K562 (cell line): Measurements from ENCODE around the gene HNRNPLL. TPM values are rescaled to one million over a fixed set of nuclear protein-coding genes. Genes with fewer than 3 reads are reported as not detected.

ENCODE experiments used
- CBFA2T3 ChIP-seq: fragments of 450-650 bp; IDR thresholded peaks from 2 replicates; pipeline ENCODE4 v1.6.1; 2017
- ID3 ChIP-seq, 2 experiments: fragments of 250-450 bp in 1 of 2; fragments of 450-650 bp in 1 of 2; sonication (Bioruptor Pico) in 1 of 2; IDR thresholded peaks; 2 replicates each; pipeline versions ENCODE4 v1.6.1 to v1.8.0; 2016 to 2021; ENCODE audit warnings: mild to moderate bottlenecking in 2 of 2, moderate library complexity in 2 of 2, missing compliant biosample characterization in 1 of 2, missing genetic modification characterization in 1 of 2
- MAFK ChIP-seq: IDR thresholded peaks from 2 replicates; pipeline ENCODE4 v1.6.1; 2011; ENCODE audit warnings: low read length, improper control_type of control experiment
- MED1 ChIP-seq: sonication (generic); formaldehyde crosslinking; IDR thresholded peaks from 2 replicates; pipeline ENCODE4 v1.8.1; 2023; ENCODE audit warnings: missing genetic modification reagents, borderline replicate concordance
- NCOA1 ChIP-seq: fragments of 450-650 bp; IDR thresholded peaks from 2 replicates; pipeline ENCODE4 v1.6.1; 2016; ENCODE audit warnings: low read depth
- NCOA2 ChIP-seq, 2 experiments: fragments of 450-650 bp; IDR thresholded peaks; 2 replicates each; pipeline ENCODE4 v1.6.1; 2018; ENCODE audit warnings: mild to moderate bottlenecking in 2 of 2, moderate library complexity in 1 of 2; ENCODE audit not compliant: partially characterized antibody in 2 of 2
- PHF8 ChIP-seq: fragments of 200-600 bp; sonication (generic); IDR thresholded peaks from 2 replicates; pipeline ENCODE4 v1.6.1; 2012; ENCODE audit warnings: mixed run types, mild to moderate bottlenecking, inconsistent platforms, low read length, moderate library complexity, borderline replicate concordance
- POLR2A ChIP-seq: fragments of 450-650 bp; conservative IDR thresholded peaks from 2 replicates; pipeline ENCODE4 v1.6.1; 2016
- POLR2H ChIP-seq: IDR thresholded peaks from 2 replicates; pipeline ENCODE4 v1.6.1; 2016; ENCODE audit warnings: missing genetic modification characterization, low read depth, mild to moderate bottlenecking, control low read depth, missing compliant biosample characterization, moderate library complexity
- POLR3G ChIP-seq: IDR thresholded peaks from 2 replicates; pipeline ENCODE4 v1.6.1; 2011; ENCODE audit not compliant: insufficient read length, insufficient replicate concordance; ENCODE audit errors: extremely low read depth
- SAFB2 ChIP-seq: fragments of 200-400 bp; formaldehyde crosslinking; IDR thresholded peaks from 2 replicates; pipeline ENCODE4 v1.6.1; 2018; ENCODE audit warnings: borderline replicate concordance, low read length, low read depth, moderate library complexity; ENCODE audit not compliant: severe bottlenecking
- SIN3A ChIP-seq, 2 experiments: fragments of 150-350 bp in 1 of 2; IDR thresholded peaks; 2 replicates each; pipeline ENCODE4 v1.6.1; 2011 to 2016; ENCODE audit warnings: borderline replicate concordance in 2 of 2, low read depth in 2 of 2, low read length in 2 of 2, mild to moderate bottlenecking in 2 of 2, moderate library complexity in 2 of 2; ENCODE audit not compliant: control insufficient read depth in 1 of 2
- STAG1 ChIP-seq: sonication (generic); formaldehyde crosslinking; IDR thresholded peaks from 2 replicates; pipeline ENCODE4 v1.5.0; 2020; ENCODE audit warnings: missing genetic modification reagents, borderline replicate concordance
- ZC3H11A ChIP-seq: IDR thresholded peaks from 2 replicates; pipeline ENCODE4 v1.6.1; 2012; ENCODE audit warnings: low read depth, low read length, improper control_type of control experiment
- ZNF165 ChIP-seq: fragments of 250-450 bp; sonication (Bioruptor Pico); IDR thresholded peaks from 2 replicates; pipeline ENCODE4 v1.4.0; 2020; ENCODE audit warnings: borderline replicate concordance
- ZNF318 ChIP-seq, 2 experiments: fragments of 450-650 bp; IDR thresholded peaks; 2 replicates each; pipeline ENCODE4 v1.6.1; 2016; ENCODE audit warnings: mild to moderate bottlenecking in 2 of 2, borderline replicate concordance in 1 of 2, low read depth in 1 of 2, moderate library complexity in 1 of 2
- ZNF384 ChIP-seq: IDR thresholded peaks from 2 replicates; pipeline ENCODE4 v1.6.1; 2012; ENCODE audit warnings: low read depth, low read length, improper control_type of control experiment
- ZNF830 ChIP-seq: fragments of 250-450 bp; sonication (Bioruptor Pico); IDR thresholded peaks from 2 replicates; pipeline ENCODE4 v1.5.0; 2021; ENCODE audit warnings: mild to moderate bottlenecking
- polyA plus RNA-seq, 8 experiments: library from polyadenylated mRNA; depleted of rRNA in 4 of 8; stranded (reverse) in 5 of 8; unstranded in 3 of 8; fragments of >200 nt; fragmentation: Nextera tagmentation in 2 of 8; fragmentation: Illumina TruSeq in 1 of 8; extraction: Ambion mirVana in 2 of 8; extraction: Trizol in 1 of 8; gene quantifications; 2 replicates each; pipeline versions ENCODE4 v1.2.1 to v1.2.3, GENCODE V29; 2011 to 2014; ENCODE audit warnings: inconsistent platforms in 1 of 8, missing spikeins in 1 of 8
- total RNA-seq, 7 experiments: library from RNA; depleted of rRNA in 6 of 7; stranded (reverse); fragments of >200 nt in 6 of 7; fragmentation: Illumina TruSeq in 2 of 7; extraction: Trizol in 2 of 7; gene quantifications; 2 replicates each; pipeline versions ENCODE4 v1.2.1 to v1.2.3, GENCODE V29; 2011 to 2021; ENCODE audit warnings: low replicate concordance in 1 of 7

The HNRNPLL gene
- total and polyA plus RNA-seq, 9 of the 15 experiments (the other 6 are each of a cell fraction or from before 2014, with no cell fraction given): 19.8 to 135 (median 57.8) TPM

GRCh38 chr2:38602136-38602731 lies 494 bp downstream of the HNRNPLL start (continued):
- TF ChIP-seq SAFB2 (no peak), PHF8 (0 out of 2 replicates have a peak, but pooled peaks have one; percentile 2), ID3 (CRISPR knock-in tag; IDR thresholded peaks at IDR 0.05) (no peak), ID3 (tag; IDR thresholded peaks at IDR 0.05) (0 out of 2 replicates have a peak, but pooled peaks have one; percentile 23), ZNF384 (no peak), MED1 (CRISPR knock-in tag) (0 out of 2 replicates have a peak, but pooled peaks have one; percentile 55), STAG1 (CRISPR knock-in tag) (0 out of 2 replicates have a peak, but pooled peaks have one; percentile 8), NCOA1 (no peak), MAFK (no peak), POLR3G (no peak), CBFA2T3 (no peak), ZC3H11A (no peak), ZNF318 (IDR thresholded peaks at IDR 0.05; ENCODE audit: borderline replicate concordance in 1 of 2, low read depth in 1 of 2) (no peak), SIN3A (IDR thresholded peaks at IDR 0.05; ENCODE audit: borderline replicate concordance in 2 of 2, control insufficient read depth in 1 of 2, low read depth in 2 of 2, low read length in 2 of 2) (0 out of 4 replicates have a peak, but pooled peaks of 1 of the 2 experiments have one; percentile 40), NCOA2 (IDR thresholded peaks at IDR 0.05; ENCODE audit: partially characterized antibody in 2 of 2) (no peak), POLR2H (tag) (no peak), ZNF830 (CRISPR knock-in tag) (no peak), ZNF165 (CRISPR knock-in tag) (no peak), POLR2A (no peak)
